ENCODE measurements around the gene SKA1. TPM values are rescaled to one million over a fixed set of nuclear protein-coding genes. Genes with fewer than 3 reads are reported as not detected.
"Not testable (repeated sequence)": the region's sequence is repeated elsewhere in the genome, so short reads cannot be mapped to it uniquely, and the experiment has no call there.

The SKA1 gene
- total RNA-seq, 1 donor from 2014 or later = 2.6 TPM

- DNase-seq = no peak
Measured at GRCh38 chr18:50396005-50396660, 21.3 kb downstream of the SKA1 start.

- DNase-seq = peak; percentile 5
Measured at GRCh38 chr18:50397023-50397422, 22.2 kb downstream of the SKA1 start.

GRCh38 chr18:50398099-50398498, 23.3 kb downstream of the SKA1 start:
- DNase-seq = no peak

- no peak for DNase-seq
Measured at GRCh38 chr18:50398947-50399346, 24.1 kb downstream of the SKA1 start.

- no peak for DNase-seq
Measured at GRCh38 chr18:50399582-50399981, 24.7 kb downstream of the SKA1 start.

GRCh38 chr18:50400438-50400837, 25.6 kb downstream of the SKA1 start:
- not testable (repeated sequence) for DNase-seq

GRCh38 chr18:50401295-50401694, 26.4 kb downstream of the SKA1 start:
- no peak for DNase-seq

- DNase-seq = peak; percentile 30
Measured at GRCh38 chr18:50401888-50402287, 27.0 kb downstream of the SKA1 start.

GRCh38 chr18:50404752-50405581, 30.1 kb downstream of the SKA1 start:
- DNase-seq = not testable (repeated sequence)

GRCh38 chr18:50405582-50406271, 30.9 kb downstream of the SKA1 start:
- peak; percentile 42 for DNase-seq

- no peak for DNase-seq
Measured at GRCh38 chr18:50409236-50409635, 34.4 kb downstream of the SKA1 start.

GRCh38 chr18:50410008-50410407, 35.2 kb downstream of the SKA1 start:
- no peak for DNase-seq

GRCh38 chr18:50410894-50411293, 36.0 kb downstream of the SKA1 start:
- no peak for DNase-seq

GRCh38 chr18:50416832-50417231, 42.0 kb downstream of the SKA1 start:
- not testable (repeated sequence) for DNase-seq

- not testable (repeated sequence) for DNase-seq
Measured at GRCh38 chr18:50417705-50418104, 42.9 kb downstream of the SKA1 start.

GRCh38 chr18:50418650-50419049, 43.8 kb downstream of the SKA1 start:
- DNase-seq = no peak

- DNase-seq = no peak
Measured at GRCh38 chr18:50422286-50422898, 47.5 kb downstream of the SKA1 start.

GRCh38 chr18:50424877-50425690, 50.2 kb downstream of the SKA1 start:
- DNase-seq = no peak

- no peak for DNase-seq
Measured at GRCh38 chr18:50427896-50428295, 53.0 kb downstream of the SKA1 start.

GRCh38 chr18:50428531-50429206, 53.8 kb downstream of the SKA1 start:
- DNase-seq = no peak

Data from tongue (tissue), 2 donors.